Measurements from ENCODE around the gene UBR2. TPM values are rescaled to one million over a fixed set of nuclear protein-coding genes. Genes with fewer than 3 reads are reported as not detected.

UBR2 gene
- total and polyA plus RNA-seq, 9 of the 15 experiments (the other 6 are each of a cell fraction or from before 2014, with no cell fraction given) = 9.1 to 38.9 (median 23.4) TPM

DNA sequence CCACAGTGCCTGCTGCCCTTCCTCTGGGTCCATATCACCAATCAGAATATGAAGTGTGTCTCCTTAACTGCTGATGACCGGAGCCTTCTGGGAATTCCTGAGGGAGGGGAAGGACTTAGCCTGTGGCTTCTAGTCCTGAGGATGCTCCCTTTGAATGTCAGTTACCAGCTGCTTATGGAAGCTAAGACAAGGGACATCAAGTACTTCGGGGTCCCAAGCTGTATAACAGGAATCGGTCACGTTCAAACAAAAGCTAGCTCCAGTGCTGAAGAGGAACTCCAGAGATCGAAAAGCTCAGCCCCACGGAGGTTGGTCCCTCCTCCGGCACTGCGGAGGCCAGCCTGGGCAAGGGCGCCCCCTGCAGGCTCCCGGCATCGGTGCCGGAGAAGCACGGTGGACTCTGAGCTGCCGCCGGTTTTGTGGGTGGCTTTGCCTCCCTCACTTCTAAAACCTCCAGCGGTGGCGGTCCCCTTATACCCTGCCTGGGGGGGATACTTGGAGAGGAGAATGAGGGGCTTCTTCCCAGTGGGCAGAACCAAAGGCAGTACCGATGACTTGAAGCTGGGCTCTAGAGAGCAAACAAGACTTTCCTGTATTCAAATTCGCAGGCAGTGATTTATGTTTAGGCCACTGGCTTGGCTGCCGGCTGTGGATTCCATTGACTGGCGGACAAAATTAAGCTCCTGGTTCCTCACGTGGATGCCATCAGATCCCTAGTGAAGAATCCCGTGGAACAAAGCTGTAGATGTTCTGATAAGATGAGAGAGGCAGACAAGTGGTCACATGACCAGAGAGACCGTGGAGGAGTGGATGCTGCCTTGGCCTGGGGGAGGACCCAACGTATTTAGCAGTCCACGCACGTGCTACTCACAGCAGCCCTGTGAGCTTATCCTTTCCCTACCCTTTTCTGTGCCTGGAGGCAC lies 16.2 kb upstream of the UBR2 start (continued):
- TF ChIP-seq, protein P1, sequence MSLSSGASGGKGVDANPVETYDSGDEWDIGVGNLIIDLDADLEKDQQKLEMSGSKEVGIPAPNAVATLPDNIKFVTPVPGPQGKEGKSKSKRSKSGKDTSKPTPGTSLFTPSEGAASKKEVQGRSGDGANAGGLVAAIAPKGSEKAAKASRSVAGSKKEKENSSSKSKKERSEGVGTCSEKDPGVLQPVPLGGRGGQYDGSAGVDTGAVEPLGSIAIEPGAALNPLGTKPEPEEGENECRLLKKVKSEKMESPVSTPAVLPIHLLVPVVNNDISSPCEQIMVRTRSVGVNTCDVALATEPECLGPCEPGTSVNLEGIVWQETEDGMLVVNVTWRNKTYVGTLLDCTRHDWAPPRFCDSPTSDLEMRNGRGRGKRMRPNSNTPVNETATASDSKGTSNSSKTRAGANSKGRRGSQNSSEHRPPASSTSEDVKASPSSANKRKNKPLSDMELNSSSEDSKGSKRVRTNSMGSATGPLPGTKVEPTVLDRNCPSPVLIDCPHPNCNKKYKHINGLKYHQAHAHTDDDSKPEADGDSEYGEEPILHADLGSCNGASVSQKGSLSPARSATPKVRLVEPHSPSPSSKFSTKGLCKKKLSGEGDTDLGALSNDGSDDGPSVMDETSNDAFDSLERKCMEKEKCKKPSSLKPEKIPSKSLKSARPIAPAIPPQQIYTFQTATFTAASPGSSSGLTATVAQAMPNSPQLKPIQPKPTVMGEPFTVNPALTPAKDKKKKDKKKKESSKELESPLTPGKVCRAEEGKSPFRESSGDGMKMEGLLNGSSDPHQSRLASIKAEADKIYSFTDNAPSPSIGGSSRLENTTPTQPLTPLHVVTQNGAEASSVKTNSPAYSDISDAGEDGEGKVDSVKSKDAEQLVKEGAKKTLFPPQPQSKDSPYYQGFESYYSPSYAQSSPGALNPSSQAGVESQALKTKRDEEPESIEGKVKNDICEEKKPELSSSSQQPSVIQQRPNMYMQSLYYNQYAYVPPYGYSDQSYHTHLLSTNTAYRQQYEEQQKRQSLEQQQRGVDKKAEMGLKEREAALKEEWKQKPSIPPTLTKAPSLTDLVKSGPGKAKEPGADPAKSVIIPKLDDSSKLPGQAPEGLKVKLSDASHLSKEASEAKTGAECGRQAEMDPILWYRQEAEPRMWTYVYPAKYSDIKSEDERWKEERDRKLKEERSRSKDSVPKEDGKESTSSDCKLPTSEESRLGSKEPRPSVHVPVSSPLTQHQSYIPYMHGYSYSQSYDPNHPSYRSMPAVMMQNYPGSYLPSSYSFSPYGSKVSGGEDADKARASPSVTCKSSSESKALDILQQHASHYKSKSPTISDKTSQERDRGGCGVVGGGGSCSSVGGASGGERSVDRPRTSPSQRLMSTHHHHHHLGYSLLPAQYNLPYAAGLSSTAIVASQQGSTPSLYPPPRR (CRISPR knock-in tag; IDR thresholded peaks at IDR 0.05; ENCODE audit: borderline replicate concordance) = no peak
- TF ChIP-seq YY1 (IDR thresholded peaks at IDR 0.05; ENCODE audit: borderline replicate concordance in 1 of 3, control insufficient read depth in 1 of 3, extremely low read depth in 1 of 3, insufficient read depth in 3 of 3, insufficient read length in 1 of 3, insufficient replicate concordance in 2 of 3, low read depth in 1 of 3, low read length in 2 of 3) (peak in 2 of 3 experiments; percentile 12 to 15), JUN (IDR thresholded peaks at IDR 0.05; ENCODE audit: borderline replicate concordance, low read depth, low read length) (0 out of 2 replicates have a peak, but pooled peaks have one; percentile 11), JUN (CRISPR knock-in tag; IDR thresholded peaks at IDR 0.05; ENCODE audit: borderline replicate concordance) (peak; percentile 32; the same call in 1 of the 2 replicates), SREBF1 (IDR thresholded peaks at IDR 0.05; ENCODE audit: borderline replicate concordance, low read depth, low read length) (no peak), KDM4B (IDR thresholded peaks at IDR 0.05; ENCODE audit: borderline replicate concordance in 2 of 2, low read depth in 1 of 2) (peak in 1 of 2 experiments; percentile 35; a peak in 1 of 4 replicates), SMAD2 (IDR thresholded peaks at IDR 0.05; ENCODE audit: low read depth, low read length) (no peak), NFE2 (IDR thresholded peaks at IDR 0.05; ENCODE audit: low read depth) (peak; percentile 6; the same call in 1 of the 2 replicates), ZNF561 (CRISPR knock-in tag; conservative IDR thresholded peaks at IDR 0.05) (no peak), NR2F6 (CRISPR knock-in tag; IDR thresholded peaks at IDR 0.05) (no peak), RBFOX2 (IDR thresholded peaks at IDR 0.05; ENCODE audit: low read depth, low read length) (no peak), XRCC4 (IDR thresholded peaks at IDR 0.05; ENCODE audit: extremely low read depth, insufficient read depth, insufficient read length) (no peak), KLF16 (IDR thresholded peaks at IDR 0.05) (0 out of 2 replicates have a peak, but pooled peaks have one; percentile 47), ZNF584 (CRISPR knock-in tag; IDR thresholded peaks at IDR 0.05; ENCODE audit: low read depth) (no peak)
- TF ChIP-seq, protein P2, sequence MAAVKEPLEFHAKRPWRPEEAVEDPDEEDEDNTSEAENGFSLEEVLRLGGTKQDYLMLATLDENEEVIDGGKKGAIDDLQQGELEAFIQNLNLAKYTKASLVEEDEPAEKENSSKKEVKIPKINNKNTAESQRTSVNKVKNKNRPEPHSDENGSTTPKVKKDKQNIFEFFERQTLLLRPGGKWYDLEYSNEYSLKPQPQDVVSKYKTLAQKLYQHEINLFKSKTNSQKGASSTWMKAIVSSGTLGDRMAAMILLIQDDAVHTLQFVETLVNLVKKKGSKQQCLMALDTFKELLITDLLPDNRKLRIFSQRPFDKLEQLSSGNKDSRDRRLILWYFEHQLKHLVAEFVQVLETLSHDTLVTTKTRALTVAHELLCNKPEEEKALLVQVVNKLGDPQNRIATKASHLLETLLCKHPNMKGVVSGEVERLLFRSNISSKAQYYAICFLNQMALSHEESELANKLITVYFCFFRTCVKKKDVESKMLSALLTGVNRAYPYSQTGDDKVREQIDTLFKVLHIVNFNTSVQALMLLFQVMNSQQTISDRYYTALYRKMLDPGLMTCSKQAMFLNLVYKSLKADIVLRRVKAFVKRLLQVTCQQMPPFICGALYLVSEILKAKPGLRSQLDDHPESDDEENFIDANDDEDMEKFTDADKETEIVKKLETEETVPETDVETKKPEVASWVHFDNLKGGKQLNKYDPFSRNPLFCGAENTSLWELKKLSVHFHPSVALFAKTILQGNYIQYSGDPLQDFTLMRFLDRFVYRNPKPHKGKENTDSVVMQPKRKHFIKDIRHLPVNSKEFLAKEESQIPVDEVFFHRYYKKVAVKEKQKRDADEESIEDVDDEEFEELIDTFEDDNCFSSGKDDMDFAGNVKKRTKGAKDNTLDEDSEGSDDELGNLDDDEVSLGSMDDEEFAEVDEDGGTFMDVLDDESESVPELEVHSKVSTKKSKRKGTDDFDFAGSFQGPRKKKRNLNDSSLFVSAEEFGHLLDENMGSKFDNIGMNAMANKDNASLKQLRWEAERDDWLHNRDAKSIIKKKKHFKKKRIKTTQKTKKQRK (IDR thresholded peaks at IDR 0.05; ENCODE audit: borderline replicate concordance, low read depth, low read length) = no peak
- TF ChIP-seq, protein P3, sequence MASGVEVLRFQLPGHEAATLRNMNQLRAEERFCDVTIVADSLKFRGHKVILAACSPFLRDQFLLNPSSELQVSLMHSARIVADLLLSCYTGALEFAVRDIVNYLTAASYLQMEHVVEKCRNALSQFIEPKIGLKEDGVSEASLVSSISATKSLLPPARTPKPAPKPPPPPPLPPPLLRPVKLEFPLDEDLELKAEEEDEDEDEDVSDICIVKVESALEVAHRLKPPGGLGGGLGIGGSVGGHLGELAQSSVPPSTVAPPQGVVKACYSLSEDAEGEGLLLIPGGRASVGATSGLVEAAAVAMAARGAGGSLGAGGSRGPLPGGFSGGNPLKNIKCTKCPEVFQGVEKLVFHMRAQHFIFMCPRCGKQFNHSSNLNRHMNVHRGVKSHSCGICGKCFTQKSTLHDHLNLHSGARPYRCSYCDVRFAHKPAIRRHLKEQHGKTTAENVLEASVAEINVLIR (CRISPR knock-in tag; IDR thresholded peaks at IDR 0.05) = no peak
